GM19043 (cell line): Measurements from ENCODE around the gene IL1RAPL1.

ENCODE experiments used
- ATAC-seq: cut with Tn5 transposase; IDR thresholded peaks from one replicate; pipeline ENCODE4 v1.9.1; 2021; ENCODE audit warnings: low read depth; ENCODE audit not compliant: unreplicated experiment

Gene IL1RAPL1

GRCh38 chrX:28586981-28587551, at the start of gene IL1RAPL1:
IL1RAPL1 (plus strand) TSS chrX:28587446.
- no peak for ATAC-seq

- no peak for ATAC-seq
These were observed 44.5 kb upstream of the IL1RAPL1 start for GRCh38 chrX:28542791-28543190.

GRCh38 chrX:28549838-28550237, 37.4 kb upstream of the IL1RAPL1 start:
- no peak for ATAC-seq

GRCh38 chrX:28550331-28550872, 36.8 kb upstream of the IL1RAPL1 start:
- ATAC-seq: no peak

- ATAC-seq: no peak
These were observed 34.9 kb upstream of the IL1RAPL1 start for GRCh38 chrX:28552322-28552721.

- no peak for ATAC-seq
These were observed 34.1 kb upstream of the IL1RAPL1 start for GRCh38 chrX:28552882-28553829.

- no peak for ATAC-seq
These were observed 11.1 kb upstream of the IL1RAPL1 start for GRCh38 chrX:28576117-28576516.

- ATAC-seq: no peak
These were observed 5.7 kb upstream of the IL1RAPL1 start for GRCh38 chrX:28581522-28581921.

GRCh38 chrX:28582511-28582910, 4.7 kb upstream of the IL1RAPL1 start:
- ATAC-seq: no peak

GRCh38 chrX:28584025-28584424, 3.2 kb upstream of the IL1RAPL1 start:
- no peak for ATAC-seq

GRCh38 chrX:28585767-28586166, 1.5 kb upstream of the IL1RAPL1 start:
- no peak for ATAC-seq

GRCh38 chrX:28586286-28586685, 960 bp upstream of the IL1RAPL1 start:
- no peak for ATAC-seq

GRCh38 chrX:28589046-28589445, 1.8 kb downstream of the IL1RAPL1 start:
- ATAC-seq: no peak

- no peak for ATAC-seq
These were observed 3.1 kb downstream of the IL1RAPL1 start for GRCh38 chrX:28590396-28590795.

- ATAC-seq: no peak
These were observed 4.3 kb downstream of the IL1RAPL1 start for GRCh38 chrX:28591542-28591941.

GRCh38 chrX:28595346-28595745, 8.1 kb downstream of the IL1RAPL1 start:
- no peak for ATAC-seq

GRCh38 chrX:28599957-28600356, 12.7 kb downstream of the IL1RAPL1 start:
- no peak for ATAC-seq

- no peak for ATAC-seq
These were observed 21.8 kb downstream of the IL1RAPL1 start for GRCh38 chrX:28609003-28609402.

- ATAC-seq: no peak
These were observed 22.8 kb downstream of the IL1RAPL1 start for GRCh38 chrX:28609917-28610613.

- no peak for ATAC-seq
These were observed 23.5 kb downstream of the IL1RAPL1 start for GRCh38 chrX:28610746-28611145.

- no peak for ATAC-seq
These were observed 26.3 kb downstream of the IL1RAPL1 start for GRCh38 chrX:28613558-28613957.
